ENCODE results near the gene GOLGA6L1.
"Not testable (repeated sequence)": the region's sequence is repeated elsewhere in the genome, so short reads cannot be mapped to it uniquely, and the experiment has no call there.

DNA sequence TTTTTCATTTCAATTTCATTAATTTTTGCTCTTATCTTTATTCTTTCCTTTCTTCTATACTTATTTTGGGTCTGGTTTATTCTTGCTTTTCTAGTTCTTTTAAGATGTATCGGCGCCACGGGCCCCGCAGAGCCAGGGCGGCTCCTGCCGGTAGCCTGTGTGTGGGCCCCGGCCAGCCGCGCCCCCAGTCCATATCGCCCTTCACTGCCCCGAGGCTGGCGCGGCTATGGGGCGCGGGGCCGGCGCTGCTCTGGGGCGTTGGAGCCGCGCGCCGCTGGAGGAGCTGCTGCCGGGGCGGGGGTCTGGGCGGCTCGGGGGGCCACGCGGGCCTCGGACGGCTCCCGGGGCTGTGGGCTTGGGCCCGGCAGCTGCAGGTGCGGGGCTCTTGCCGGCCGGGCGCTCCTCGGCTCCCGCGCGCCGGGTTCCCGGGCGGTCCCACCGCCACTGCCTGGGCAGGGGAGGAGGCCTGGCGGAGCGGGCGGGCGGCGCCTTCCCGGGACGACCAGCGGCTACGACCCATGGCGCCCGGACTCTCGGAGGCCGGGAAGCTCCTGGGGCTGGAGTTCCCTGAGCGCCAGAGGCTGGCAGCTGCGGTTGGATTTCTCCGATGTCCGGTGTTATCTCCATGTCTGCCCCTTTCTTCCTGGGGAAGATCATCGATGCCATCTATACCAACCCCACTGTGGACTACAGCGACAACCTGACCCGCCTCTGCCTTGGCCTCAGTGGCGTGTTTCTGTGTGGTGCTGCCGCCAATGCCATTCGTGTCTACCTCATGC is 43.3 kb upstream of the GOLGA6L1 start:
- not testable (repeated sequence) for TF ChIP-seq CTCF, POLR2A (IDR thresholded peaks at IDR 0.05)

All from uterus (tissue), 2 donors.